Astrocyte of the spinal cord (primary cell): ENCODE results near the gene RAB22A.

Experiments
- DNase-seq: peaks from one replicate; pipeline ENCODE4 v3.0.0; 2011; ENCODE audit warnings: low read depth, low spot score
- H3K4me3 ChIP-seq: 2 replicates; pipeline ENCODE4 v1.5.1; 2011; ENCODE audit warnings: low read depth, mild to moderate bottlenecking, low read length, moderate library complexity
- in situ Hi-C: cut with HindIII; loops from 2 replicates; pipeline ENCODE4 v1.10.0; 2017; ENCODE audit warnings: low sequenced_read_pairs
- TF ChIP-seq, protein P1 (sequence below): IDR thresholded peaks from 2 replicates; pipeline ENCODE4 v1.5.1; 2012; ENCODE audit warnings: low read depth, mild to moderate bottlenecking, low read length, inconsistent platforms

Gene RAB22A

DNA sequence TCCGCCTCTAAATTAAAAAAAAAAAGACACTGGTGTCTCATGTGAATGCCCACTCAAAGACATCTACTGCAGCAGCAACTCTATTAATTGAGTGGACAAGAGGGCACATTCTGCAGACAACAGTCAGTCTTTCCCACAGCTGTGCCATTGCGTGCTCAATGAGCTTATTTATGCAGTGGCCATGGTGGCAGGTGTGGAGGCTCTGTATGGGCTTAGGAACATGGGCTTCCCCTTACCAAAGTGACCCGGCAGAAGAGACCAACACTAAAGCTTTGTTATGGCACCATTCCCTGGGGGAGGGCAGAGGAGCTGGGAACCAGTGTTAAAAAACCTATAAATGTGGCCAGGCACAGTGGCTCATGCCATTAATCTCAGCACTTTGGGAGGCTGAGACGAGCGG lies 75.3 kb downstream of the RAB22A start:
- TF ChIP-seq, protein P1, sequence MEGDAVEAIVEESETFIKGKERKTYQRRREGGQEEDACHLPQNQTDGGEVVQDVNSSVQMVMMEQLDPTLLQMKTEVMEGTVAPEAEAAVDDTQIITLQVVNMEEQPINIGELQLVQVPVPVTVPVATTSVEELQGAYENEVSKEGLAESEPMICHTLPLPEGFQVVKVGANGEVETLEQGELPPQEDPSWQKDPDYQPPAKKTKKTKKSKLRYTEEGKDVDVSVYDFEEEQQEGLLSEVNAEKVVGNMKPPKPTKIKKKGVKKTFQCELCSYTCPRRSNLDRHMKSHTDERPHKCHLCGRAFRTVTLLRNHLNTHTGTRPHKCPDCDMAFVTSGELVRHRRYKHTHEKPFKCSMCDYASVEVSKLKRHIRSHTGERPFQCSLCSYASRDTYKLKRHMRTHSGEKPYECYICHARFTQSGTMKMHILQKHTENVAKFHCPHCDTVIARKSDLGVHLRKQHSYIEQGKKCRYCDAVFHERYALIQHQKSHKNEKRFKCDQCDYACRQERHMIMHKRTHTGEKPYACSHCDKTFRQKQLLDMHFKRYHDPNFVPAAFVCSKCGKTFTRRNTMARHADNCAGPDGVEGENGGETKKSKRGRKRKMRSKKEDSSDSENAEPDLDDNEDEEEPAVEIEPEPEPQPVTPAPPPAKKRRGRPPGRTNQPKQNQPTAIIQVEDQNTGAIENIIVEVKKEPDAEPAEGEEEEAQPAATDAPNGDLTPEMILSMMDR = no peak
- DNase-seq = no peak
- H3K4me3 ChIP-seq = no peak overlapping the region
- in situ Hi-C loops = no loop called here

DNA sequence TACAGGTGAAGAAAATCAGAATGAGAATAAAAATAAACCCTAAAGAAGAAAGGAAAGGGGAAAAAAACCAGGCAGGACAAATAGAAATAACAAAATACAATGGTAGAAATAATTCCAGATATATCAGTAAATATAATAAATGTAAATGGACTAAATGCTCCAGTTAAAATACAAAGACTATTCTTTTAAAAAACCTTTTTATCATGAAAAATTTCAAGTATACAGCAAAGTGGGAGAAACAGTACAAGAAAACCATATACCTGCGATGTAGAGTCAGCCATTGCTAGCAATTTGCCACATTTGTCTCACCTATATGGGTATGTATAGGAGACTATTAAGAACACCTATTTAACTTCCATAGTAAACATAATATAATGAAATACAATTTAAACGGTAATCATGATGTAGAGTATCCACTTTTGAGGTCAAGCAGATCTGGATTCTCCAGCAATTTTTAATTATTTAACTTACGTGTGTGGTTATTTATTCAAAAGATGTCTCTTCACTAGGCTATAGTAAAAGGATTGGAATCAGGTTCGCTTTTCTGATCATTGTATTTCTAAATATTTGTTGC lies 78.6 kb downstream of the RAB22A start:
- H3K4me3 ChIP-seq = no peak overlapping the region
- TF ChIP-seq, protein P1 = no peak
- no peak for DNase-seq
- in situ Hi-C loops = no loop called here

DNA sequence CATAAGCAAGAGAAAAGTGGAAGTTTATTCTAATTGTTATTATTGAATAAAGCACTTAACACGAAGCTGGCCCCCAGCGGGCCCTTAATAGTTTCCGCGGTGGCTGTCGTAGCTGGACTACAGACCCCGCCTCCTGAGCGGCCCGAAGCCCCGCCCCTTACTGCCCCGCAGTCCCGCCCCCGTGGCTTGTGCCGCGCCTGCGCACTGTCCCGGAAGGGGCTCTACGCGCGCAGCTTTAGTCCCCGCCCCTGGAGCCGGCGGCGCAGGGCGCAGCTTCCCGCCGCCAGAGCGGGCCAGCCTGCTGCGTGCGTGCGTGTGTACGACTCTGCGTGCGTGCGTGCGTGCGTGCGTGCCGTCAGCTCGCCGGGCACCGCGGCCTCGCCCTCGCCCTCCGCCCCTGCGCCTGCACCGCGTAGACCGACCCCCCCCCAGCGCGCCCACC lies 79.4 kb downstream of the RAB22A start, which contains the start of gene VAPB:
Gene VAPB (plus strand): TSS at position 348 of the 442 bp plus-strand sequence. CDS start 231 bp downstream, outside the sequence.
- DNase-seq = peak; percentile 97
- in situ Hi-C loops = no loop called here
- peak within 1 kb of the TSS; percentile 68 for H3K4me3 ChIP-seq
- TF ChIP-seq, protein P1 = no peak

DNA sequence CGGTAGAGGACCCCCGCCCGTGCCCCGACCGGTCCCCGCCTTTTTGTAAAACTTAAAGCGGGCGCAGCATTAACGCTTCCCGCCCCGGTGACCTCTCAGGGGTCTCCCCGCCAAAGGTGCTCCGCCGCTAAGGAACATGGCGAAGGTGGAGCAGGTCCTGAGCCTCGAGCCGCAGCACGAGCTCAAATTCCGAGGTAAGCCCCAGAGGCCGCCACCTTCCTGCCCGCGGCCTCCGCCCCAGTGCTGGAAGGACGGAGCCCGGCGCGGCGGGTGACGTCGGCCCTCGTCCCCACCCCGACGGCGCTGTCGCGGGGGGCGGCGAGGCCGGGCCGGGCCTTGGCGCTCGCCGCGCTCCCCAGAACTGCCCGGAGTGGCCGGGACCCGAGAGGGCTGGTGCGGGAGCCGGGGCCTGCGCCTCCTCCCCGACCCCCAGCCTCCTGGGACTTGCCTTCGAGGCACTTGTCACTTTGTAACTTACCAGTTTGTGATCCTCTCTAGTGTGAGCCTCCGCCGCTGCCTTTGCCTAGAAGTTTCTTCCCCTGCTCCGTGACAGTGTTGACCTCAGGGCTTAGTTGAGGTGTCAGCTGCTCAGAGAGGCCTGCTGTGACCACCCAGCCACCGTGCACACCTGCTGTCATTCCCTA lies 79.9 kb downstream of the RAB22A start:
- DNase-seq = peak; percentile 24
- peak overlapping the region; percentile 68 for H3K4me3 ChIP-seq
- TF ChIP-seq, protein P1 = no peak
- in situ Hi-C loops = no loop called here

DNA sequence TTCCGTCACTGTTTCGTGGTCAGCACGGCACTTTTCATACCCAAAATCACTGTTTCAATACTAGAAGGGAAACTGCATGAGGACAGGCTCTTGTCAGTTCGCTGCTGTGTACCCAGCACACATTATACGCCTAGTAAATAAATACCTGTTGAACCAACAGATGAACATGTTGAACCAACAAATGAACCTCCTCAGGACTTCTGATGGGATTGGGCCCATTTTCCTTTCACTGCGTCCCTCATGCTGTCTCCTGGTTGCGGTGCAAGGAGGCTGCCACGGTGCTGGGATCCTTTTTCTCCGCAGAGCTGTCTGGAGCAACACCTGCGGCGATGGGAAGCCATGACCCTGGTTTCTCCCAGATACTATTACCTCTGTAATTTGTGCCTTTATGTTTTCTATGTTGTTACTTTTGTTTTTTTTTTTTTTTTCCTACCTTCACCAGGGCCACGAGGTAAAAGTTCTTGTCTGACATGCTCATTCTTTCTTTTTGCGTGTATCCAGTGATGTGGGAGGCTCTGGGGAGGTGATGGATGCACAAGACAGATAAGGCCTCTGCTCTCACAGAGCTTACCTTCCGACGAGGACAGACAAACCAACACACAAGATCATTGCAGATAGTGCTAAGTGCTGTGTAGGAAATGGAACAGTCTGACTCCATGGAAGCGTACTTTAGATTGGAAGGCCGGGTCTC lies 80.6 kb downstream of the RAB22A start:
- peak overlapping the region; percentile 68 for H3K4me3 ChIP-seq
- TF ChIP-seq, protein P1 = no peak
- in situ Hi-C loops = no loop called here
- no peak for DNase-seq

DNA sequence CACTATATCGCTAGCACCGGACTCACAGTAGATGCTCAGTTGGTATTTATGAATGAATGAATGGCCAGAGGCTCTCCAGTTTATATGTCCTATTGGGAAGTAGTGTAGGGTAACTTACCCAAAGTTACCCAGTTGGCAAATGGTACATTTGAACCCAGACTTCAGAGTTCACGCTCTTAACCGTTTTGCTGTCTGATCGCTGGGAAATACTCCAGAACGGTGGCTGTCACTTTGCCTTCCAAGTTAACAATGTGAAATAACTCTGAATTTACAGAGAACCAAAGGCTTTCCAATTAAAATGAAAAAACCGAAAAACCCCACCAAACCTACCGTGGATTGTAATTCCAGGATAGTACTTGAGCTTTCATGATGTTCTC lies 81.1 kb downstream of the RAB22A start:
- TF ChIP-seq, protein P1 = no peak
- H3K4me3 ChIP-seq = no peak overlapping the region
- in situ Hi-C loops = no loop called here
- no peak for DNase-seq
